H7 (cell line): ENCODE results near the gene C1QTNF1. TPM values are rescaled to one million over a fixed set of nuclear protein-coding genes. Genes with fewer than 3 reads are reported as not detected.

Experiments used
- DNase-seq: peaks from one replicate; pipeline ENCODE4 v3.0.0; 2012
- H3K27me3 ChIP-seq: 2 replicates; pipeline ENCODE4 v1.6.0; 2011; ENCODE audit warnings: mild to moderate bottlenecking, low read length; ENCODE audit not compliant: control insufficient read depth, insufficient read depth
- H3K36me3 ChIP-seq: replicated peaks from 2 replicates; pipeline ENCODE4 v1.5.1; 2011; ENCODE audit warnings: low read length; ENCODE audit not compliant: control insufficient read depth, insufficient read depth
- H3K4me3 ChIP-seq: 2 replicates; pipeline ENCODE4 v1.5.1; 2011; ENCODE audit warnings: low read depth, mild to moderate bottlenecking, control low read depth, low read length, moderate library complexity; ENCODE audit not compliant: insufficient read depth
- total RNA-seq: library from RNA; depleted of rRNA; stranded (reverse); fragments of >200 nt; shearing (Covaris generic); gene quantifications from 2 replicates; pipeline ENCODE4 v1.2.3, GENCODE V29; 2014

Gene C1QTNF1
- total RNA-seq, 1 experiment from 2014 or later = 0.28 TPM

DNA sequence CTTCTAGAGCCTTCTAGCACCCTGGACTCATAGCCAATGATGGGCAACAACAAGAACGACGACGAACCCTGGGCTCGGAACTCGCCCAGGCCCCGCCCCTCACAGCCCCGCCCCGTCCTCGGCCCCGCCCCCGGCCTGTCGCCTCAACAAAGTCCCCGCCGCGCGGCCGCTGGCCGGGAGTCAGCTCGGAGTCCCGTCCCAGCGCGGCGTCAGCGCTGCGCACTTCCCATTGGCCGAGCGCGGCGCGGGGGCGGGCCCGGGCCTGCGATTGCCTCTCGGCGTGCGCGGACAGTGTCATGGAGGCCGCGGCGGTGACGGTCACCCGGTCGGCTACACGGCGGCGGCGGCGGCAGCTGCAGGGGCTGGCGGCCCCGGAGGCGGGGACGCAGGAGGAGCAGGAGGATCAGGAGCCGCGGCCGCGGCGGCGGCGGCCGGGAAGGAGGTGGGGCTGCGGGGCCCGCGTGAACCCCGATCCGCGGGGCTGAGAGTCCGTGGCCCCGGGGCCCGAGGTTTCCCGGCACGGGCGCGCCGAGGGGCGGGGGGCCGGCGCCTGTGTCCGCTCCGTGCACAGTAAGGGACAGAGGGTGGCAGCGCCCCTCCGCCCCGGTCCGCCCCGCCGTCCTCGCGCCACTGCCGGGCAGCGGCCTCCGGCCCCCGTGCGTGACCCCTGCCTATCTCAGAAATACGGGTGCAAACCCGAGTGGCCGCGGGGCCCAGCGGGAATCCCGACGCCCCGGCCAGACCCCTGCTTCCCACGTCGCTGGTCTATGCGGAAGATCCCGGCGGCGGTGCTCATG lies 50.9 kb downstream of the C1QTNF1 start, which contains the start of gene ENGASE:
Gene ENGASE (plus strand): TSS at position 176 of the 797 bp plus-strand sequence. CDS start 121 bp downstream, at position 297.
- Histone ChIP-seq H3K4me3 (peak within 1 kb of the TSS; percentile 57), H3K36me3 (peaks cover 4% of the 10 kb centered on the region), H3K27me3 (peaks cover 3% of the 10 kb centered on the region; the same call in 1 of the 2 replicates)
- DNase-seq = peak; percentile 100

DNA sequence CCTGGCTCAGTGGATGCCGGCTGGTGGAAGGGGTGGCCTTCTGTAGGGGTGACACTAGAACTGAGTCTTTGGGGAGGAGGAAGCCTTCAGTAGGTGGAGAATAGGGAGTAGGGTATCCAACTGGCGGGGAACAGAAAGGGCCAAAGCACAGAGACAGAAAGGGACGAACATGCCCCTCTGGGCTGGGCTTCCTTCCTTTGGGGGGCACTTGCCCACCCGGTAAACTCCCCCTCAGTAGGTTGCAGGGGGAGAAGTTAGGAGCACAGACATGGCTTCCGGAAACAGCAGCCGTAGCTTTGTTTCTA lies 51.4 kb downstream of the C1QTNF1 start:
- H3K36me3 ChIP-seq = peaks cover 6% of the 10 kb centered on the region

DNA sequence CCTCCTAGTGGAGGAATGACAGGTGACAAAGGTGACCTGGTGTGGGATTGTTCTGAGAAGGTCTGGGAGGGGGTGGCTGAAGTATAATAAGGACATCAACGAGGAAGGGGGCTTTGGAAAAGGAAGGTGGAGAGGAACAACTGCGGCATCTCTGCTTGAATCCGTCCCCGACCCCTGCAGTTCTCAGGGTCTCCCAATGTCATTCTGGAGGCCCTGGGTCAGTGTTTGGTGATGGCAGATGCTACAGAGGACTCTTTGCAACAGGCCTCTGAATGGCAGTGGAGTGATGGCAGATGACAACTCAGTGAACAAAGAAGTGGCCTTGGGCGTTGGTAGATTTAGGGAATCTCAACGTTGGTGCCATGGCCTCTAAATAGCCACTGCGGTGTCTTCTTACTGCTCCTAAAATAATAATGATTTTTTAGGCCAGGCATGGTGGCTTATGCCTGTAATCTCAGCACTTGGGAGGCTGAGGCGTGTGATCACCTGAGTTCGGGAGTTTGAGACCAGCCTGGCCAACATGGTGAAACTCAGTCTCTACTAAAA lies 52.0 kb downstream of the C1QTNF1 start:
- Histone ChIP-seq H3K36me3 (peaks cover 6% of the 10 kb centered on the region), H3K4me3 (no peak overlapping the region), H3K27me3 (peaks cover 3% of the 10 kb centered on the region; the same call in 1 of the 2 replicates)
- peak; percentile 28 for DNase-seq

More for the DNA sequence above, 51.4 kb downstream of the C1QTNF1 start:
- no peak for DNase-seq
- peak overlapping the region; percentile 57 for H3K4me3 ChIP-seq
- peaks cover 3% of the 10 kb centered on the region; the same call in 1 of the 2 replicates for H3K27me3 ChIP-seq

DNA sequence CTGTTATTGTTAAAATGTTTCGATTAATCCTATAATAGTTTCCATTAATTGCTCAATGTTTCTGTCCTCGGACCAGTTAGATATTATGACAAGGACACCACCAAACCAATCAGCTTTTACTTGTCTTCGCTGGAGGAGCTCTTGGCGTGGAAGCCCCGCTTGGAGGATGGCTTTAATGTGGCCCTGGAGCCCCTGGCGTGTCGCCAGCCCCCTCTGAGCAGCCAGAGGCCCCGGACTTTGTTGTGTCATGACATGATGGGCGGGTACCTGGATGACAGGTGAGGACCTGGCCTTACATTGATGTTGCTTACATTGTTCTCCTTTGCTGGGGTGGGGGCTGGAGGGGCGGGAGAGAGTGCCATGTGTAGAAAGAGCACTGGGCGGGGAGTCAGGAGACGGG lies 53.6 kb downstream of the C1QTNF1 start:
- Histone ChIP-seq H3K4me3 (no peak overlapping the region), H3K27me3 (peaks cover 3% of the 10 kb centered on the region; the same call in 1 of the 2 replicates), H3K36me3 (peaks cover 6% of the 10 kb centered on the region)
- DNase-seq = peak; percentile 33

DNA sequence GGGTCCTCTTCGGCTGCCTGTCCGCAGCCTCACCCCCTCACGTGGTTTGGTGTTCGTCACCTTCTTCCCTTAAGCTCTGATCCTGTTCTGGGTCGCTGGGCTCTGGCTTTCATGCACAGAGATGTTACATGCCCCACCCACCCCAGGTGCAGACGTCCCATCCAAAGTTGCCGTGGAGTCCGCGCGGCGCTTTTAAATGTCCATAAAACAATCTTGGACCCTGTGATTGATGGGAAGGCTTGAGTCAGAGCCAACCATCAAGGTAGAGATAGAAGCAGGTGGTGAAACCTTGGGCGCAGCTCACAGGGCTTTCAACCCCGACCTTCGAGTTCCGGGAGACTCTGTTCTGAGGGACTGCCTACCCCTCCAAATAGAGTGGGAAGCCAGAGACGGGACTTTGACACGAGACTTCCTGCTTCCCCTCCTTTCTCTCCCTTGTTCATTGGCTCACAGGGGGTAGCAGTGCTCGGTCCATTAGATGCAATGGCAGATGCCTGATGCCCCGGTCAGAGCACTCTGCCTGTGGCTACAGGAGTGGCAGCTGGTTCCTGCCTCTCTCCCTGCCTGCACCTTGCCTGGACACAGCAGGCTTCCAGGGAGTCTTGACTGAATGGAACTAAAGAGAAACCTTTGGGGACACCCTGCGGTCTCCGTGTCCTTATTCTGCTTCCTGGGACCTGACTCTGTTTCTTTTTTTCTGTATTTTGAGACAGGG lies 54.7 kb downstream of the C1QTNF1 start:
- DNase-seq = peak; percentile 25

DNA sequence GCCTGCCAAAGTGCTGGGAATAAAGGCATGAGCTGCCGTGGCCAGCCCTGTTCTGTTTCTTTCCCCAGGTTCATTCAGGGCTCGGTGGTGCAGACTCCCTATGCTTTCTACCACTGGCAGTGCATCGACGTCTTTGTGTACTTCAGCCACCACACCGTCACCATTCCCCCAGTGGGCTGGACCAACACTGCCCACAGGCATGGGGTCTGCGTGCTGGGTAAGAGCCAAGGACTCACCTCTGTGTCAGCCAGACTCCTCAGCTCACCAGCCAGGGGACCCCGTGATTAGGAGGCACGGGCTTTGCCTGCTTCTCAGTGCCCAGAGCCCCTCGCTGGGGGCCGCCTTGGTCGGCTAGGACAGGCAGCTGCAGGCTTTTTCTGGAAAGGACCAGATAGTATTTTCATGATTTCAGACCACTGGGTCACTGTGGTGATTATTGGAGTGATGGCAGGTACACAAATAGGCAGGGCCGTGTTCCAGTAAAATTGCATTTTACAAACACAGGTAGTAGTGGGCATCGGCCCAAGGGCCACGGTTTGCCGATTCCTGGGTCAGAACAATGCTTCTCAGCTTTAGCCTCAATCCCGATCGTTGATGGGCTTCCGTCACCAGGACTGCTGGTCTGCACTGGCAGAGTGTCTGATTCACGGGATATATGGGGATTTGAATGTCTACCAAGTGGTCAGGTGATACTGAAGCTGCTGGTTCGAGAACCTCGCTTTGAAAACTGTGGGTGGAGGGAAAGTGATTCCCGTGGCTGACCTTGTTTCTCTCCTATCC lies 55.6 kb downstream of the C1QTNF1 start:
- Histone ChIP-seq H3K27me3 (peaks cover 3% of the 10 kb centered on the region; the same call in 1 of the 2 replicates), H3K36me3 (peaks cover 9% of the 10 kb centered on the region), H3K4me3 (no peak overlapping the region)
- peak; percentile 33 for DNase-seq

More for the DNA sequence above, 54.7 kb downstream of the C1QTNF1 start:
- Histone ChIP-seq H3K27me3 (peaks cover 3% of the 10 kb centered on the region; the same call in 1 of the 2 replicates), H3K36me3 (peaks cover 6% of the 10 kb centered on the region), H3K4me3 (no peak overlapping the region)

DNA sequence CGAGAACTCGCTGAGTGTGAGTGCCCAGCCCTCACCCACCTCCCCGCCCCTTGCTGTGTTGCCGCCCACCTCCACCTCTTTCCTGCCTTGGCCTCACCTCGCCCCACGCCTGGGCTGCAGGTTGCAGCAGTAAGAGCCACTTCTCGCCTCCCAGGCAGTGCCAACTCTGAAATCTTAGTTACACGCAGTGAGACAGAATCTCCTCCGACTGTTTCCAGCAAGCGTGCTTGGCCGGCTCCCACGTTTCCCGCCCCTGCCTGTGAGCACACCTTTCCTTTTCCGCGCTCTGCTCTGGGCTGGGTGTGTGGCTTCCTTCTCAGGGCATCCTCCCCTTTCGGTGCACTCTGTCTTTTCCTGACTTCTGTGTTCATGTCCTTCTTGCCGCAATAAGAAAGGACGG lies 56.4 kb downstream of the C1QTNF1 start:
- H3K36me3 ChIP-seq = peaks cover 9% of the 10 kb centered on the region
- H3K27me3 ChIP-seq = peaks cover 2% of the 10 kb centered on the region; the same call in 1 of the 2 replicates
- no peak overlapping the region for H3K4me3 ChIP-seq
- DNase-seq = peak; percentile 28

DNA sequence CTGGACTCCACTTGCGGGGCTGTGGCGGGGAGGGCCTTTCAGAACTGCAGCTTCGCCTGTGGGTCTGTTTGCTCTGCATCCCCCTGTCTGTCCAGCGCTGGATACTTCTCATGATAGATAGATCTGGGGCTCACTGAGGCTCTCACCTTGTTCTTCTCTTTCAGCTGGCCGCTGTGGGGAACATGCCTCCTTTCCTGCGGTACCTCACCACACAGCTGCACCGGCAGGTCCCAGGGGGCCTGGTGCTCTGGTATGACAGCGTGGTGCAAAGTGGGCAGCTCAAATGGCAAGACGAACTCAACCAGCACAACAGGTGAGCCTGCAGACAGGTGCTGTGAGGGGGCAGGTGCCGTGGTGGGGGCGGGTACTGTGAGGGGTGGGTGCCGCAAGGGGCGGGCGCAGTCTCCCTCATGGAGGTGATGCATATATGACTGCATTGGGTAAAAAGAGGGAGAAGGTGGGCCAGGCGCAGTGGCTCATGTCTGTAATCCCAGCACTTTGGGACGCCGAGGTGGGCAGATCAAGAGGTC lies 56.9 kb downstream of the C1QTNF1 start:
- H3K4me3 ChIP-seq = no peak overlapping the region
- H3K27me3 ChIP-seq = no peaks in the 10 kb centered on the region; the same call in 1 of the 2 replicates
- H3K36me3 ChIP-seq = peaks cover 9% of the 10 kb centered on the region
- DNase-seq = peak; percentile 35

DNA sequence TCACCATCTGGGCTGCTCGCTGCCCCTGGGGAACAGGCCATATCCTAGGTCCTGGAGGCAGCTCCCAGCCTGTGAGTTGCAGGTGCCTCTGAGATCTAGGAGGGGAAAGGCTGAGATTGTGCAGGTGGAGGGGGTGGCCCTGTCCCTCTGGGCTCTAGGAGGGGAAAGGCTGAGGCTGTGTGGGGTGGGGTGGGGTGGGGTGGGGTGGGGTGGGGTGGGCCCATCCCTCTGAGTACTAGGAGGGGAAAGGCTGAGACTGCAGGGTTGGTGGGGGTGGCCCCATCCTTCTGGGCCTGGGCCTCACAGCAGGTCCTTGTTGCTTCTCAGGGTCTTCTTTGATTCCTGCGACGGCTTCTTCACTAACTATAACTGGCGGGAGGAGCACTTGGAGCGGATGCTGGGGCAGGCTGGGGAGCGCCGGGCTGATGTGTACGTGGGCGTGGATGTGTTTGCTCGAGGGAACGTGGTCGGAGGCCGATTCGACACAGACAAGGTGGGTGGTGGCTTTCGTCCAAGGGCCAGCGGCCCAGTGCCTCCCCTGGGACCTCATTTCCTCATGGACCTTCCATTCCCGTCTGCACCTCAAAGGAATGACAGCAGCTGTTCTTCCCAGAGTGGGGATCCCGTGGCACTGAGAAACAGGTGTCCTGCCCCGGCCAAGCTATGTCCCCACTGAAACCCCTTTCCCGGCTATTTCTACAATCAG lies 57.8 kb downstream of the C1QTNF1 start:
- H3K4me3 ChIP-seq = no peak overlapping the region
- peaks cover 9% of the 10 kb centered on the region for H3K36me3 ChIP-seq
- DNase-seq = peak; percentile 43

DNA sequence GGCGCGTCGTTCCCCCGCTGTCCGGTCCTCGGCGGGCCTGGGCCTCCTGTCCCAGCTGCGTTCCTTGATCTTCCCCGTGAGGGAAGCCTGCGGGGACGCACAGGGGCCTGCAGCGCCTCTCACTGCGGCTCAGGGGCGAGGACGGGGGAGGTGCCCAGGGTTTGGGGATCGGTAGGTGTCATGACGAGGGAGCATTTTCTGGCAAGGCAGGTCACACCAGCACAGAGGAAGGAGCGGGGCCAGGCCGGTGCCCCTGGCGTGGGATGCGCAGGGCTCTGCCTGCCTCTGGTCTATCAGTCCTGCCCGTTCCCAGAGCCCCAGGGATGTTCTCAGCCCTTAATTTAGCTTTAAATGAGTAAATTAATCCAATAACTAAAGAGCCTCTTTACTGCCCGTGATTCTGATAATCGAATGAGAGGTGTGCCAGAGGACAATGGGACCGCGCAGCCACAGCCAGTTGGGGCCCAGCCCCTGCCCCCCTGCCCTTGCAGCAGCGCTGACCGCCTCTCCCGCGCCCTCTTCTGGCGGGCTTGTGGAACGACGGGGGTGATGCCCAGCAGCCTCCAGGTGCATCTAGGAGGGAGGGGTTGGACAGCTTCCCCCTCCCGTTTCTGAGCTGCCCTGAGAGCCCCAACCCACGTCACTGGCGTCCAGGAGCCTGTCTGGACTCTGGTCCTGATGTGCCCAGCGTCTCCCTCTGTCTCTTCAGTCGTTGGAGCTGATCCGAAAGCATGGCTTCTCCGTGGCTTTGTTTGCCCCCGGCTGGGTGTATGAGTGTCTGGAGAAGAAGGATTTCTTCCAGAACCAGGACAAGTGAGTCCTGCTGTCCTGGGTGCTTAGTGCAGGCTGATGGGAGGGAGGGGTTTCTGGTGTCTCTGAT lies 58.6 kb downstream of the C1QTNF1 start:
- peak; percentile 99 for DNase-seq
- Histone ChIP-seq H3K4me3 (no peak overlapping the region), H3K27me3 (no peaks in the 10 kb centered on the region), H3K36me3 (peaks cover 9% of the 10 kb centered on the region)

More for the DNA sequence above, 57.8 kb downstream of the C1QTNF1 start:
- no peaks in the 10 kb centered on the region for H3K27me3 ChIP-seq

DNA sequence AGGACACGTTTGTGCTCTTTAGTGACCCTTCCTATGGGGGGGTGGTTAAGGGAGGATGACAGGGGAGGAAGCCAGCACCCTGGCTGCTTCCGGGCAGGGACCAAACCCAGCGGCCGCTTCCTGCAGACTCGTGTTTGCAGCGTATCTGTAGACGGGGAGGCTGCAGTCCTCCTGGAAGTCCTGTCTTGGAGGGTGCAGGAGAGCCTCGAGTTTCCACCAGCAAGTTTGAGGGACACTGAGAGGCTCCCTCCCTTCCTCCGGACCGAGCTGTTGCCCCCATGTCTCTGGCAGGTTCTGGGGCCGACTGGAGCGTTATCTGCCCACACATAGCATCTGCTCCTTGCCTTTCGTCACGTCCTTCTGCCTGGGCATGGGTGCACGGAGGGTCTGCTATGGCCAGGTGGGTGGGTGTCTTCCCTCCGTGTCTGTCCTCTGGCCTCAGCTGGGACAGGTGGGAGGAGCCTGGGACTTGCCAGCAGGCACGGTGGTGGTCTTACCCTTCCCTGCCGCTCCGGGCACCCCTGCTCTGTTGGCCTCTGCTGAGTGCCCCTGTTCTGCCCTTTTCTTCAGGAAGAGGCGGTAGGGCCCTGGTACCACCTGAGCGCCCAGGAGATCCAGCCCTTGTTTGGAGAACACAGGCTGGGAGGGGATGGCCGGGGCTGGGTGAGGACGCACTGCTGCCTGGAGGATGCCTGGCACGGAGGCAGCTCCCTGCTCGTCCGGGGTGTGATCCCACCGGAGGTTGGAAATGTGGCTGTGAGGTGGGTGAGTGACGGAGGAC lies 59.4 kb downstream of the C1QTNF1 start:
- H3K27me3 ChIP-seq = no peaks in the 10 kb centered on the region
- no peak overlapping the region for H3K4me3 ChIP-seq
- H3K36me3 ChIP-seq = peaks cover 7% of the 10 kb centered on the region
- no peak for DNase-seq
